Measurements from ENCODE around the gene COL6A3. TPM values are rescaled to one million over a fixed set of nuclear protein-coding genes. Genes with fewer than 3 reads are reported as not detected.

The COL6A3 gene
- polyA plus RNA-seq, 3 donors: not detected

DNA sequence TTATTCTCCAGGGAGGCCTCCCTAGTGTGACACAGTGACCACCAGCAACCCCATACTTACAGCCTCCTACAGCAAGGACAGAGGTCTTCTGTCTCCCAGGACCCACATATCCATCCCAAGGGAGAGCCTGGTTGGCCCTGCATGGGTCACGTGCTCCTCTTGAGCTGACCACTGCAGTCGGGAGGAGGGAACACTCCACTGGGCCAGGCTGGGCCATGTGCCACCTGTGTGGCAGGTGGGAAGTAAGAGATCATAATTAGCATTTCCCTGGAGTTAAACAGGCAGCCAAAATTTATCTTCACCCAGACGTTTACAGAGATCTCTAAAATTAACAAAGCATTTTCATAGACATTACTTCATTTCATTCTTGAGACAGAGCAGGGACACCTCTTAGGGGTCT, 39.7 kb upstream of the COL6A3 start:
- Histone ChIP-seq H3K4me3 (replicated peaks in 1 of 3; ENCODE audit: low read depth in 2 of 3, low read length in 3 of 3) (no peak overlapping the region), H3K27ac (ENCODE audit: low read depth in 1 of 2, low read length in 2 of 2) (no peak overlapping the region), H3K4me2 (replicated peaks; ENCODE audit: extremely low read depth, low read length, poor library complexity, severe bottlenecking) (no peak overlapping the region), H3K9ac (ENCODE audit: insufficient read depth, low read length, poor library complexity, severe bottlenecking) (no peak overlapping the region), H3K4me1 (ENCODE audit: control insufficient read depth in 1 of 2, insufficient read depth in 2 of 2, low read length in 2 of 2) (no peaks in the 10 kb centered on the region), H3K9me3 (replicated peaks in 1 of 2; ENCODE audit: control insufficient read depth in 1 of 2, insufficient read depth in 1 of 2, low read length in 2 of 2) (no peaks in the 10 kb centered on the region), H3K79me2 (ENCODE audit: insufficient read depth, low read length) (no peaks in the 10 kb centered on the region), H4K20me1 (ENCODE audit: insufficient read depth, low read length) (no peaks in the 10 kb centered on the region), H3K36me3 (replicated peaks in 1 of 2; ENCODE audit: control insufficient read depth in 1 of 2, insufficient read depth in 2 of 2, low read length in 2 of 2) (no peaks in the 10 kb centered on the region), H3K27me3 (ENCODE audit: control insufficient read depth in 2 of 2, insufficient read depth in 2 of 2, low read length in 2 of 2) (no peaks in the 10 kb centered on the region), H2AFZ (ENCODE audit: insufficient read depth, low read depth, low read length, poor library complexity, severe bottlenecking) (no peak overlapping the region)
- H3K4me3 Mint-ChIP-seq: no peak overlapping the region
- intact Hi-C loops (cut with micrococcal nuclease): no loop called here
- peaks cover 2 to 4% (median 3%) of the 10 kb centered on the region in 3 donors for H3K27me3 Mint-ChIP-seq (ENCODE audit: low read depth in 3 of 3)
- H3K4me1 Mint-ChIP-seq: peaks cover 7% of the 10 kb centered on the region
- no CpG with 5 or more reads among the region's 3 CpGs for WGBS (ENCODE audit: insufficient coverage)
- no peak for DNase-seq
- no peak overlapping the region for H3K27ac Mint-ChIP-seq
- TF ChIP-seq, protein P1, sequence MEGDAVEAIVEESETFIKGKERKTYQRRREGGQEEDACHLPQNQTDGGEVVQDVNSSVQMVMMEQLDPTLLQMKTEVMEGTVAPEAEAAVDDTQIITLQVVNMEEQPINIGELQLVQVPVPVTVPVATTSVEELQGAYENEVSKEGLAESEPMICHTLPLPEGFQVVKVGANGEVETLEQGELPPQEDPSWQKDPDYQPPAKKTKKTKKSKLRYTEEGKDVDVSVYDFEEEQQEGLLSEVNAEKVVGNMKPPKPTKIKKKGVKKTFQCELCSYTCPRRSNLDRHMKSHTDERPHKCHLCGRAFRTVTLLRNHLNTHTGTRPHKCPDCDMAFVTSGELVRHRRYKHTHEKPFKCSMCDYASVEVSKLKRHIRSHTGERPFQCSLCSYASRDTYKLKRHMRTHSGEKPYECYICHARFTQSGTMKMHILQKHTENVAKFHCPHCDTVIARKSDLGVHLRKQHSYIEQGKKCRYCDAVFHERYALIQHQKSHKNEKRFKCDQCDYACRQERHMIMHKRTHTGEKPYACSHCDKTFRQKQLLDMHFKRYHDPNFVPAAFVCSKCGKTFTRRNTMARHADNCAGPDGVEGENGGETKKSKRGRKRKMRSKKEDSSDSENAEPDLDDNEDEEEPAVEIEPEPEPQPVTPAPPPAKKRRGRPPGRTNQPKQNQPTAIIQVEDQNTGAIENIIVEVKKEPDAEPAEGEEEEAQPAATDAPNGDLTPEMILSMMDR (IDR thresholded peaks at IDR 0.05): no peak
- no peaks in the 10 kb centered on the region for H3K36me3 Mint-ChIP-seq
- H3K9me3 Mint-ChIP-seq: peaks cover 0 to 6% (median 0%) of the 10 kb centered on the region in 7 donors

- intact Hi-C loops (cut with micrococcal nuclease): no loop called here
Observed at GRCh38 chr2:237452861-237453260, 38.9 kb upstream of the COL6A3 start.

More at GRCh38 chr2:237452861-237453260, 38.9 kb upstream of the COL6A3 start:
- no peak overlapping the region for H3K4me3 ChIP-seq (replicated peaks in 1 of 3; ENCODE audit: low read depth in 2 of 3, low read length in 3 of 3)
- H3K4me1 ChIP-seq (ENCODE audit: control insufficient read depth in 1 of 2, insufficient read depth in 2 of 2, low read length in 2 of 2): no peaks in the 10 kb centered on the region
- H3K9me3 Mint-ChIP-seq: peaks cover 0 to 6% (median 0%) of the 10 kb centered on the region in 7 donors
- H4K20me1 ChIP-seq (ENCODE audit: insufficient read depth, low read length): no peaks in the 10 kb centered on the region
- H3K9ac ChIP-seq (ENCODE audit: insufficient read depth, low read length, poor library complexity, severe bottlenecking): no peak overlapping the region
- H3K27me3 ChIP-seq (ENCODE audit: control insufficient read depth in 2 of 2, insufficient read depth in 2 of 2, low read length in 2 of 2): no peaks in the 10 kb centered on the region
- no peaks in the 10 kb centered on the region for H3K36me3 ChIP-seq (replicated peaks in 1 of 2; ENCODE audit: control insufficient read depth in 1 of 2, insufficient read depth in 2 of 2, low read length in 2 of 2)
- no peak overlapping the region for H3K4me2 ChIP-seq (replicated peaks; ENCODE audit: extremely low read depth, low read length, poor library complexity, severe bottlenecking)
- DNase-seq: no peak
- H3K9me3 ChIP-seq (replicated peaks in 1 of 2; ENCODE audit: control insufficient read depth in 1 of 2, insufficient read depth in 1 of 2, low read length in 2 of 2): no peaks in the 10 kb centered on the region
- WGBS (ENCODE audit: insufficient coverage): 83% methylated on average over 1 of the region's 3 CpGs
- H3K36me3 Mint-ChIP-seq: no peaks in the 10 kb centered on the region
- TF ChIP-seq, protein P1 (IDR thresholded peaks at IDR 0.05): no peak
- H3K27me3 Mint-ChIP-seq (ENCODE audit: low read depth in 3 of 3): peaks cover 2 to 4% (median 3%) of the 10 kb centered on the region in 3 donors
- no peak overlapping the region for H3K27ac Mint-ChIP-seq
- no peak overlapping the region for H3K4me3 Mint-ChIP-seq
- peaks cover 7% of the 10 kb centered on the region for H3K4me1 Mint-ChIP-seq
- H3K79me2 ChIP-seq (ENCODE audit: insufficient read depth, low read length): no peaks in the 10 kb centered on the region
- no peak overlapping the region for H2AFZ ChIP-seq (ENCODE audit: insufficient read depth, low read depth, low read length, poor library complexity, severe bottlenecking)
- no peak overlapping the region for H3K27ac ChIP-seq (ENCODE audit: low read depth in 1 of 2, low read length in 2 of 2)

Data from CD14-positive monocyte (primary cell).